H1 (cell line): ENCODE data around the gene CLCN5. TPM values are rescaled to one million over a fixed set of nuclear protein-coding genes. Genes with fewer than 3 reads are reported as not detected.

Source experiments
- CTCF ChIA-PET: fragments of 300-600 bp; sonication (Branson Sonifier 250); formaldehyde crosslinking; loops from one replicate; lab custom pipeline; 2021; ENCODE audit not compliant: partially characterized antibody; lab: Charles Lee
- POLR2A ChIA-PET: fragments of 300-600 bp; sonication (Branson Sonifier 250); formaldehyde crosslinking; loops from one replicate; lab custom pipeline; 2021; ENCODE audit warnings: inconsistent platforms; ENCODE audit not compliant: partially characterized antibody; lab: Charles Lee
- DNase-seq, 2 experiments: peaks; one replicate each; pipeline versions ENCODE4 v3.0.0 to v3.0.0-alpha.2; 2010 to 2022; ENCODE audit warnings: low spot score in 2 of 2, low read depth in 1 of 2, mixed read lengths in 1 of 2
- FAIRE-seq: peaks from 2 replicates; lab custom pipeline; 2011; peaks lifted over from hg19 to GRCh38; lab: Jason Lieb, UNC
- H2AFZ ChIP-seq: 2 replicates; pipeline ENCODE4 v1.8.1; 2012; ENCODE audit warnings: low read length, inconsistent platforms
- H2AK5ac ChIP-seq: 2 replicates; pipeline ENCODE4 v1.6.1; 2013; ENCODE audit warnings: low read depth, low read length
- H2BK120ac ChIP-seq: replicated peaks from 2 replicates; pipeline ENCODE3; 2013; ENCODE audit warnings: low read depth, low read length, inconsistent platforms
- H2BK12ac ChIP-seq: 2 replicates; pipeline ENCODE4 v1.6.1; 2013; ENCODE audit warnings: low read depth, low read length
- H2BK15ac ChIP-seq: 2 replicates; pipeline ENCODE4 v1.6.1; 2013; ENCODE audit warnings: low read length
- H2BK20ac ChIP-seq: 2 replicates; pipeline ENCODE4 v1.6.1; 2013; ENCODE audit warnings: low read length
- H2BK5ac ChIP-seq: 2 replicates; pipeline ENCODE4 v1.6.1; 2013; ENCODE audit warnings: low read depth, low read length
- H3K14ac ChIP-seq: 2 replicates; pipeline ENCODE4 v1.6.1; 2013; ENCODE audit warnings: inconsistent platforms; ENCODE audit not compliant: insufficient read length
- H3K18ac ChIP-seq: 2 replicates; pipeline ENCODE4 v1.6.1; 2013; ENCODE audit warnings: low read length; ENCODE audit errors: extremely low read depth
- H3K23ac ChIP-seq: 2 replicates; pipeline ENCODE4 v1.6.1; 2013; ENCODE audit warnings: inconsistent platforms; ENCODE audit not compliant: insufficient read length
- H3K23me2 ChIP-seq: 2 replicates; pipeline ENCODE4 v1.6.1; 2013; ENCODE audit warnings: low read depth, low read length
- H3K27ac ChIP-seq: 2 replicates; pipeline ENCODE4 v1.6.1; 2011; ENCODE audit warnings: low read depth, low read length, inconsistent platforms
- H3K27me3 ChIP-seq, 4 experiments: replicated peaks in 1 of 4; 1 replicate in 1 of 4; 2 replicates in 3 of 4; pipeline versions ENCODE4 v1.6.1 to v1.8.1; 2011 to 2013; ENCODE audit warnings: low read length in 3 of 4, mild to moderate bottlenecking in 3 of 4, inconsistent platforms in 2 of 4, mixed read lengths in 2 of 4, moderate library complexity in 1 of 4; ENCODE audit not compliant: control insufficient read depth in 3 of 4, insufficient read depth in 3 of 4; ENCODE audit errors: extremely low read depth in 1 of 4
- H3K36me3 ChIP-seq, 4 experiments: 2 replicates each; pipeline versions ENCODE4 v1.6.1 to v1.8.1; 2011 to 2013; ENCODE audit warnings: mild to moderate bottlenecking in 4 of 4, low read length in 3 of 4, moderate library complexity in 2 of 4, control low read depth in 1 of 4, inconsistent platforms in 1 of 4; ENCODE audit not compliant: insufficient read depth in 4 of 4, control insufficient read depth in 2 of 4
- H3K4ac ChIP-seq: replicated peaks from 2 replicates; pipeline ENCODE3; 2013; ENCODE audit warnings: low read length, low read depth, mixed read lengths, inconsistent platforms; ENCODE audit not compliant: insufficient read length
- H3K4me1 ChIP-seq, 4 experiments: replicated peaks in 1 of 4; 1 replicate in 1 of 4; 2 replicates in 3 of 4; pipeline versions ENCODE4 v1.6.1 to v1.8.1; 2011 to 2013; ENCODE audit warnings: low read length in 3 of 4, inconsistent platforms in 2 of 4, mixed read lengths in 1 of 4; ENCODE audit not compliant: insufficient read depth in 4 of 4, control insufficient read depth in 3 of 4
- H3K4me2 ChIP-seq, 2 experiments: 2 replicates each; pipeline versions ENCODE4 v1.6.1 to v1.8.1; 2011 to 2013; ENCODE audit warnings: low read depth in 2 of 2, low read length in 2 of 2, control low read depth in 1 of 2, inconsistent platforms in 1 of 2, mild to moderate bottlenecking in 1 of 2; ENCODE audit not compliant: insufficient read depth in 1 of 2
- H3K4me3 ChIP-seq, 4 experiments: fragments of 200-600, 300-600 bp in 1 of 4; sonication (generic), shearing (Covaris generic), sonication (Bioruptor Twin) in 1 of 4; 2 replicates each; pipeline versions ENCODE4 v1.5.1 to v1.8.1; 2011 to 2016; ENCODE audit warnings: low read length in 4 of 4, low read depth in 3 of 4, control low read depth in 2 of 4, inconsistent platforms in 2 of 4, mild to moderate bottlenecking in 2 of 4, mixed read lengths in 1 of 4, moderate library complexity in 1 of 4; ENCODE audit not compliant: insufficient read depth in 2 of 4; ENCODE audit errors: extremely low read depth in 1 of 4
- H3K56ac ChIP-seq: replicated peaks from 2 replicates; pipeline ENCODE3; 2013; ENCODE audit warnings: low read depth, mild to moderate bottlenecking, mixed read lengths, low read length, inconsistent platforms; ENCODE audit not compliant: insufficient read length
- H3K79me1 ChIP-seq: 2 replicates; pipeline ENCODE4 v1.6.1; 2013; ENCODE audit warnings: low read depth, low read length, control low read depth
- H3K79me2 ChIP-seq, 2 experiments: 2 replicates each; pipeline versions ENCODE4 v1.6.1 to v1.8.1; 2012 to 2013; ENCODE audit warnings: low read length in 2 of 2, mild to moderate bottlenecking in 2 of 2, inconsistent platforms in 1 of 2; ENCODE audit not compliant: insufficient read depth in 2 of 2, control insufficient read depth in 1 of 2
- H3K9ac ChIP-seq, 4 experiments: replicated peaks in 1 of 4; 1 replicate in 1 of 4; 2 replicates in 3 of 4; pipeline versions ENCODE4 v1.6.1 to v1.8.1; 2011 to 2013; ENCODE audit warnings: low read depth in 3 of 4, low read length in 3 of 4, control low read depth in 2 of 4, mild to moderate bottlenecking in 2 of 4, moderate library complexity in 2 of 4, inconsistent platforms in 1 of 4; ENCODE audit errors: extremely low read depth in 1 of 4
- H3K9me3 ChIP-seq, 2 experiments: 2 replicates each; pipeline versions ENCODE4 v1.6.1 to v1.8.1; 2012 to 2013; ENCODE audit warnings: mild to moderate bottlenecking in 2 of 2, moderate library complexity in 2 of 2, control low read depth in 1 of 2, inconsistent platforms in 1 of 2, low read depth in 1 of 2, low read length in 1 of 2, mixed read lengths in 1 of 2; ENCODE audit not compliant: insufficient read depth in 2 of 2
- H4K20me1 ChIP-seq, 2 experiments: replicated peaks in 1 of 2; 2 replicates each; pipeline versions ENCODE3 to v1.8.1; 2011 to 2013; ENCODE audit warnings: inconsistent platforms in 2 of 2, low read length in 2 of 2, mild to moderate bottlenecking in 1 of 2; ENCODE audit not compliant: insufficient read depth in 2 of 2, control insufficient read depth in 1 of 2
- H4K5ac ChIP-seq: 2 replicates; pipeline ENCODE4 v1.6.1; 2013; ENCODE audit warnings: low read length, low read depth, mixed read lengths, inconsistent platforms; ENCODE audit not compliant: insufficient read length
- H4K8ac ChIP-seq: 2 replicates; pipeline ENCODE4 v1.8.0; 2013; ENCODE audit warnings: mild to moderate bottlenecking, moderate library complexity, low read length, inconsistent platforms; ENCODE audit not compliant: insufficient read depth; ENCODE audit errors: extremely low read depth
- H4K91ac ChIP-seq: replicated peaks from 2 replicates; pipeline ENCODE3; 2013; ENCODE audit warnings: low read length, mixed read lengths, inconsistent platforms; ENCODE audit not compliant: insufficient read length
- ASH2L ChIP-seq: fragments of 200-600, 300-600 bp; sonication (generic); IDR thresholded peaks from one replicate; pipeline ENCODE4 v1.7.1; 2017; ENCODE audit warnings: low read length
- CTBP2 ChIP-seq: IDR thresholded peaks from 2 replicates; pipeline ENCODE4 v1.7.0; 2011; ENCODE audit warnings: borderline replicate concordance, mild to moderate bottlenecking, moderate library complexity, mixed read lengths, low read length; ENCODE audit not compliant: insufficient read depth, insufficient read length
- EGR1 ChIP-seq: IDR thresholded peaks from 2 replicates; pipeline ENCODE4 v1.6.1; 2011; ENCODE audit warnings: low read depth, low read length, borderline replicate concordance
- EZH2 ChIP-seq: fragments of 200-600 bp; sonication (generic); IDR thresholded peaks from 2 replicates; pipeline ENCODE4 v1.7.1; 2012; ENCODE audit warnings: low read depth, mild to moderate bottlenecking, moderate library complexity, low read length, inconsistent platforms; ENCODE audit not compliant: severe bottlenecking
- JUN ChIP-seq: IDR thresholded peaks from 2 replicates; pipeline ENCODE4 v1.6.1; 2011; ENCODE audit warnings: low read depth, mild to moderate bottlenecking, improper control_type of control experiment, low read length
- JUND ChIP-seq: IDR thresholded peaks from 2 replicates; pipeline ENCODE4 v1.6.1; 2011; ENCODE audit warnings: mild to moderate bottlenecking, improper control_type of control experiment, low read length
- KDM1A ChIP-seq: fragments of 200-600, 300-600 bp; sonication (generic); IDR thresholded peaks from 2 replicates; pipeline ENCODE4 v1.7.1; 2016; ENCODE audit warnings: mild to moderate bottlenecking, low read length, borderline replicate concordance
- POLR2A ChIP-seq, 2 experiments: IDR thresholded peaks; 1 replicate in 1 of 2; 2 replicates in 1 of 2; pipeline ENCODE4 v1.6.1; 2011; ENCODE audit warnings: low read depth in 2 of 2, low read length in 2 of 2, mild to moderate bottlenecking in 2 of 2; ENCODE audit errors: control extremely low read depth in 1 of 2
- RBBP5 ChIP-seq: IDR thresholded peaks from 2 replicates; pipeline ENCODE4 v1.7.1; 2012; ENCODE audit warnings: low read depth, mild to moderate bottlenecking, inconsistent platforms, low read length, moderate library complexity, borderline replicate concordance
- TBP ChIP-seq: IDR thresholded peaks from 2 replicates; pipeline ENCODE4 v1.6.1; 2011; ENCODE audit warnings: low read depth, low read length, improper control_type of control experiment
- YY1 ChIP-seq: IDR thresholded peaks from 2 replicates; pipeline ENCODE4 v1.6.1; 2011; ENCODE audit warnings: low read depth, mild to moderate bottlenecking, low read length
- ZNF274 ChIP-seq: IDR thresholded peaks from 2 replicates; pipeline ENCODE4 v1.7.0; 2012; ENCODE audit warnings: low read length, borderline replicate concordance; ENCODE audit errors: extremely low read depth
- WGBS, 2 experiments: shearing (Covaris generic) in 1 of 2; methylation state at CpG; one replicate each; pipeline versions ENCODE4 v1.1.6 to v1.1.7; 2013 to 2015; ENCODE audit warnings: low lambda C conversion rate in 2 of 2, mixed read lengths in 2 of 2, inconsistent platforms in 1 of 2, low coverage in 1 of 2, missing lambda C conversion rate in 1 of 2; ENCODE audit not compliant: insufficient replicate concordance in 2 of 2, insufficient coverage in 1 of 2, insufficient read length in 1 of 2; ENCODE audit errors: extremely low coverage in 1 of 2, missing lambda C conversion rate in 1 of 2; 5-methylcytosine and 5-hydroxymethylcytosine counted together
- polyA plus RNA-seq, 7 experiments: library from polyadenylated mRNA; depleted of rRNA in 3 of 7; stranded (reverse) in 5 of 7; unstranded in 2 of 7; fragments of >200 nt in 5 of 7; fragments of 200-250 nt in 2 of 7; gene quantifications; 1 replicate in 5 of 7; 2 replicates in 1 of 7; 4 replicates in 1 of 7; pipeline versions ENCODE4 v1.2.1 to v1.2.3, GENCODE V29; 2011 to 2013; ENCODE audit warnings: missing spikeins in 2 of 7, mixed read lengths in 2 of 7
- total RNA-seq: library from RNA; stranded (reverse); fragmentation: NEBNext Ultra II Directional; extraction: Animal tissue kit (Norgen Biotek cat#: 25700); gene quantifications from 2 replicates; pipeline ENCODE4 v1.2.1, GENCODE V29; 2021
- TF ChIP-seq, protein P1 (sequence below): IDR thresholded peaks from 2 replicates; pipeline ENCODE4 v1.6.1; 2011; ENCODE audit warnings: low read depth, mild to moderate bottlenecking, low read length; ENCODE audit not compliant: insufficient read depth
- TF ChIP-seq, protein P2 (sequence below): IDR thresholded peaks from 2 replicates; pipeline ENCODE4 v1.6.1; 2012; ENCODE audit warnings: inconsistent platforms

The CLCN5 gene
- total and polyA plus RNA-seq, 2 of the 8 experiments (the other 6 are each of a cell fraction or from before 2014, with no cell fraction given) = 4.2 to 9.7 TPM

DNA sequence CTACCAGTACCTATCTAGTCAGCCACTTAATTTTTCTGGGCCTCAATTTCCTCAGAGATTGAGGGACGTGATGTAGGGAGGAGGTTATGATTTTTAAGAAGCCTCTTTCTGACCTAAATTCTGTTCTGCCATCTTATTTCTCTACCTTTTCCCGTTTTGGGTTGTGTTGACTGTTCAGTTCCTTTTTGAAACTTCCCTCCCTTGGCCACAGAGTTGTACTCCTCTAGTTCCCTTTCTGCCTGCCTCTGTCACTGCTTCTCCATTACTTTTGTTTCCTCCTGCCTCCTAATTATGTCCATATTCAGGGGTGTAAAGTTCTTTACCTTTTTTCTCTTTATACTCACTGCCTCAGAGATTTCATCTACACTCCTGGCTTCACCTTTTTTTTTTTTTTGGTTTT, 25.4 kb downstream of the CLCN5 start:
- no peaks in the 10 kb centered on the region for H4K20me1 ChIP-seq
- H3K9me3 ChIP-seq = no peaks in the 10 kb centered on the region
- H3K27ac ChIP-seq = no peak overlapping the region
- no peak overlapping the region for H4K8ac ChIP-seq
- no peaks in the 10 kb centered on the region for H3K27me3 ChIP-seq
- no peaks in the 10 kb centered on the region for H3K79me1 ChIP-seq
- no peak overlapping the region for H3K4me2 ChIP-seq
- no peaks in the 10 kb centered on the region for H3K36me3 ChIP-seq
- no peak overlapping the region for H2BK20ac ChIP-seq
- H2AFZ ChIP-seq = no peak overlapping the region
- no peak overlapping the region for H3K56ac ChIP-seq
- no peaks in the 10 kb centered on the region for H3K23me2 ChIP-seq
- no peak overlapping the region for H3K18ac ChIP-seq
- ChIA-PET POLR2A (no interaction called here), CTCF (no interaction called here)
- 90% methylated on average over 2 of the region's 2 CpGs; no CpG with 5 or more reads in 1 of the 2 experiments for WGBS, 2 experiments
- H4K5ac ChIP-seq = no peak overlapping the region
- H3K4me3 ChIP-seq = no peak overlapping the region
- H2AK5ac ChIP-seq = no peak overlapping the region
- H3K79me2 ChIP-seq = no peaks in the 10 kb centered on the region
- no peak overlapping the region for H3K9ac ChIP-seq
- no peak overlapping the region for H4K91ac ChIP-seq
- no peak overlapping the region for H3K14ac ChIP-seq
- no peak overlapping the region for H2BK15ac ChIP-seq
- DNase-seq (no peak), FAIRE-seq (no peak)
- no peak overlapping the region for H2BK12ac ChIP-seq
- H3K4me1 ChIP-seq = no peaks in the 10 kb centered on the region
- no peak overlapping the region for H3K4ac ChIP-seq
- H2BK5ac ChIP-seq = no peak overlapping the region
- no peak overlapping the region for H2BK120ac ChIP-seq
- no peak overlapping the region for H3K23ac ChIP-seq
- no peak for TF ChIP-seq JUND
- no peak for TF ChIP-seq RBBP5
- TF ChIP-seq EGR1 = no peak
- TF ChIP-seq CTBP2 = no peak
- no peak for TF ChIP-seq ASH2L
- TF ChIP-seq, protein P1, sequence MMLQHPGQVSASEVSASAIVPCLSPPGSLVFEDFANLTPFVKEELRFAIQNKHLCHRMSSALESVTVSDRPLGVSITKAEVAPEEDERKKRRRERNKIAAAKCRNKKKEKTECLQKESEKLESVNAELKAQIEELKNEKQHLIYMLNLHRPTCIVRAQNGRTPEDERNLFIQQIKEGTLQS = no peak
- TF ChIP-seq EZH2 = no peak
- no peak for TF ChIP-seq ZNF274
- no peak for TF ChIP-seq POLR2A (IDR thresholded peaks at IDR 0.05; ENCODE audit: control extremely low read depth in 1 of 2, low read depth in 2 of 2, low read length in 2 of 2)
- TF ChIP-seq, protein P2, sequence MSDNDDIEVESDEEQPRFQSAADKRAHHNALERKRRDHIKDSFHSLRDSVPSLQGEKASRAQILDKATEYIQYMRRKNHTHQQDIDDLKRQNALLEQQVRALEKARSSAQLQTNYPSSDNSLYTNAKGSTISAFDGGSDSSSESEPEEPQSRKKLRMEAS = no peak
- no peak for TF ChIP-seq JUN
- no peak for TF ChIP-seq KDM1A
- TF ChIP-seq TBP = no peak
- TF ChIP-seq YY1 = no peak
